Stimulated activated naive CD8-positive, alpha-beta T cell treated with anti-CD3 and anti-CD28 coated beads, Interleukin-15, Interleukin-2, amounts not matched to agents 100 ng/mL and 50 ng/mL, for 24 hours (primary cell): ENCODE results near the gene RSPH10B.
"Not testable (repeated sequence)": the region's sequence is repeated elsewhere in the genome, so short reads cannot be mapped to it uniquely, and the experiment has no call there.

Source experiments
- H3K27ac Mint-ChIP-seq: one replicate; pipeline ENCODE4 v1.8.0; 2021; ENCODE audit warnings: mild to moderate bottlenecking, mixed read lengths
- H3K27me3 Mint-ChIP-seq: one replicate; pipeline ENCODE4 v1.8.0; 2021; ENCODE audit warnings: mixed read lengths
- H3K36me3 Mint-ChIP-seq: one replicate; pipeline ENCODE4 v1.8.0; 2021; ENCODE audit warnings: low read depth, mixed read lengths
- H3K4me1 Mint-ChIP-seq: one replicate; pipeline ENCODE4 v1.8.0; 2021; ENCODE audit warnings: low read depth, mixed read lengths
- H3K4me3 Mint-ChIP-seq: one replicate; pipeline ENCODE4 v1.8.0; 2021; ENCODE audit warnings: mild to moderate bottlenecking, mixed read lengths
- H3K9me3 Mint-ChIP-seq: one replicate; pipeline ENCODE4 v1.8.0; 2021; ENCODE audit warnings: mixed read lengths

The RSPH10B gene

GRCh38 chr7:5892498-5892897 lies 78.0 kb downstream of the RSPH10B start:
- H3K9me3 Mint-ChIP-seq = no peaks in the 10 kb centered on the region
- H3K27me3 Mint-ChIP-seq = no peaks in the 10 kb centered on the region
- H3K36me3 Mint-ChIP-seq = no peaks in the 10 kb centered on the region
- H3K4me3 Mint-ChIP-seq = no peak overlapping the region
- no peak overlapping the region for H3K27ac Mint-ChIP-seq
- no peaks in the 10 kb centered on the region for H3K4me1 Mint-ChIP-seq

GRCh38 chr7:5890244-5890643 lies 80.2 kb downstream of the RSPH10B start:
- not testable (repeated sequence) for H3K4me1 Mint-ChIP-seq, H3K4me3 Mint-ChIP-seq, H3K36me3 Mint-ChIP-seq, H3K27me3 Mint-ChIP-seq, H3K9me3 Mint-ChIP-seq, H3K27ac Mint-ChIP-seq

- H3K27me3 Mint-ChIP-seq, H3K4me3 Mint-ChIP-seq, H3K9me3 Mint-ChIP-seq, H3K27ac Mint-ChIP-seq, H3K4me1 Mint-ChIP-seq, H3K36me3 Mint-ChIP-seq: not testable (repeated sequence)
Measured at GRCh38 chr7:5888021-5888420, 82.5 kb downstream of the RSPH10B start.

DNA sequence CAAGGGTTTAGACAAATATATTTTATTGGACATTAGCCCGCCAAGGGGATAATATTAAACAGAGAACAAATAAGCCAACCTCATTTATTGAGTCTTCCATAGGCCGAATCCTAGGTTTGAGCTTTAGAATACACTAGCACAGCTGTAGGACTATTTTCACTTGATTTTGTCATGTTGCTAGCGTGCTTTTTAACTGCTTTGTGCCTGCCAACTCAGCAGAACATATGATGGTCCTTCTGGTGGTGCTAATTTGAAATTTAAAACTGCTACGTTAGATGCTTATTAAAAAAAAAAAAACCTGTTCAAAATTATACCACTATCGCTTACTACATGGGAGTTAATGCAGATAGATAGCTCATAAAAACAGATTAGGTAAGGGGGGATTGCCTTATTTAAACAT lies 86.1 kb downstream of the RSPH10B start:
- not testable (repeated sequence) for H3K4me1 Mint-ChIP-seq, H3K27me3 Mint-ChIP-seq, H3K4me3 Mint-ChIP-seq, H3K9me3 Mint-ChIP-seq, H3K36me3 Mint-ChIP-seq, H3K27ac Mint-ChIP-seq

- H3K36me3 Mint-ChIP-seq, H3K4me3 Mint-ChIP-seq, H3K27ac Mint-ChIP-seq, H3K9me3 Mint-ChIP-seq, H3K27me3 Mint-ChIP-seq, H3K4me1 Mint-ChIP-seq: not testable (repeated sequence)
Measured at GRCh38 chr7:5880106-5880505, 90.4 kb downstream of the RSPH10B start.

- H3K36me3 Mint-ChIP-seq, H3K4me3 Mint-ChIP-seq, H3K9me3 Mint-ChIP-seq, H3K4me1 Mint-ChIP-seq, H3K27me3 Mint-ChIP-seq, H3K27ac Mint-ChIP-seq: not testable (repeated sequence)
Measured at GRCh38 chr7:5879591-5879990, 90.9 kb downstream of the RSPH10B start.
